HepG2 (cell line): ENCODE measurements around the gene PPP3R1. TPM values are rescaled to one million over a fixed set of nuclear protein-coding genes. Genes with fewer than 3 reads are reported as not detected.

ENCODE experiments used
- ATAC-seq: fragments of 200-7000 bp; cut with Tn5 transposase; 3 replicates; pipeline ENCODE4 v1.9.1; 2020; ENCODE audit warnings: mild to moderate bottlenecking, moderate library complexity
- BruUV-seq: library from RNA; stranded (reverse); fragments of 400-500 nt; replicated peaks from 2 replicates; lab custom pipeline; 2021; lab: Mats Ljungman, UMichigan
- CTCF ChIA-PET: fragments of 300-600 bp; formaldehyde crosslinking; extraction: SDS; loops from one replicate; lab custom pipeline; 2021; ENCODE audit warnings: low total read pairs, inconsistent platforms, low intra/inter-chr PET ratio; lab: Yijun Ruan, JAX
- POLR2A ChIA-PET: fragments of 350-600 bp; sonication (Branson Sonifier 250); formaldehyde crosslinking; loops from one replicate; lab custom pipeline; 2020; ENCODE audit warnings: antibody characterized with exemption, inconsistent platforms; lab: Yijun Ruan, JAX
- DNase-seq: peaks from one replicate; pipeline ENCODE4 v3.0.0-alpha.2; 2015; ENCODE audit warnings: low spot score
- FAIRE-seq: peaks from 3 replicates; lab custom pipeline; 2011; peaks lifted over from hg19 to GRCh38; lab: Jason Lieb, UNC
- H2AFZ ChIP-seq: one replicate; pipeline ENCODE4 v1.6.1; 2011; ENCODE audit warnings: low read length, inconsistent platforms
- H3K27ac ChIP-seq: fragments of 300-600 bp; 3 replicates; pipeline ENCODE4 v1.8.0; 2011; ENCODE audit warnings: mixed run types, mild to moderate bottlenecking, mixed read lengths, low read length, inconsistent platforms; ENCODE audit not compliant: insufficient read depth; ENCODE audit errors: extremely low read length
- H3K27me3 ChIP-seq, 2 experiments: fragments of 200-600 bp in 1 of 2; 2 replicates in 1 of 2; 3 replicates in 1 of 2; pipeline versions ENCODE4 v1.6.0 to v1.8.0; 2011; ENCODE audit warnings: low read length in 2 of 2, mild to moderate bottlenecking in 2 of 2, moderate library complexity in 2 of 2, inconsistent platforms in 1 of 2; ENCODE audit not compliant: insufficient read depth in 2 of 2, control insufficient read depth in 1 of 2
- H3K36me3 ChIP-seq, 2 experiments: fragments of 200-600 bp in 1 of 2; replicated peaks in 1 of 2; 2 replicates in 1 of 2; 3 replicates in 1 of 2; pipeline versions ENCODE4 v1.5.1 to v1.8.0; 2011; ENCODE audit warnings: low read length in 2 of 2, inconsistent platforms in 1 of 2; ENCODE audit not compliant: insufficient read depth in 2 of 2, control insufficient read depth in 1 of 2
- H3K4me1 ChIP-seq: 2 replicates; pipeline ENCODE4 v1.5.1; 2012; ENCODE audit warnings: low read length, inconsistent platforms; ENCODE audit not compliant: insufficient read depth
- H3K4me2 ChIP-seq: 2 replicates; pipeline ENCODE4 v1.6.0; 2011; ENCODE audit warnings: low read depth, low read length, inconsistent platforms
- H3K4me3 ChIP-seq, 3 experiments: fragments of 200-600 bp in 1 of 3; sonication (generic), shearing (Covaris generic) in 1 of 3; replicated peaks in 1 of 3; 2 replicates each; pipeline ENCODE4 v1.5.1; 2011 to 2016; ENCODE audit warnings: low read length in 3 of 3, inconsistent platforms in 2 of 3, low read depth in 2 of 3, mild to moderate bottlenecking in 2 of 3, control low read depth in 1 of 3, mixed read lengths in 1 of 3; ENCODE audit not compliant: insufficient read depth in 1 of 3
- H3K79me2 ChIP-seq: one replicate; pipeline ENCODE4 v1.6.1; 2011; ENCODE audit warnings: low read length, inconsistent platforms; ENCODE audit not compliant: insufficient read depth
- H3K9ac ChIP-seq: 2 replicates; pipeline ENCODE4 v1.6.0; 2011; ENCODE audit warnings: mild to moderate bottlenecking, low read depth, low read length, inconsistent platforms; ENCODE audit not compliant: insufficient read depth
- H3K9me3 ChIP-seq: 2 replicates; pipeline ENCODE4 v1.5.1; 2012; ENCODE audit warnings: mild to moderate bottlenecking, low read length
- H4K20me1 ChIP-seq: 2 replicates; pipeline ENCODE4 v1.6.0; 2011; ENCODE audit warnings: inconsistent platforms, mild to moderate bottlenecking, low read length, moderate library complexity; ENCODE audit not compliant: insufficient read depth
- AHR ChIP-seq: IDR thresholded peaks from 2 replicates; pipeline ENCODE4 v1.6.1; 2018; ENCODE audit warnings: missing genetic modification reagents, missing compliant biosample characterization
- ATF2 ChIP-seq: sonication (generic); formaldehyde crosslinking; IDR thresholded peaks from 2 replicates; pipeline ENCODE4 v1.4.0; 2020; ENCODE audit warnings: missing genetic modification reagents
- HNRNPUL1 ChIP-seq: fragments of 200-400 bp; formaldehyde crosslinking; IDR thresholded peaks from 2 replicates; pipeline ENCODE4 v1.6.1; 2017; ENCODE audit warnings: low read depth, mild to moderate bottlenecking, low read length, moderate library complexity
- MNT ChIP-seq: fragments of 450-650 bp; IDR thresholded peaks from 2 replicates; pipeline ENCODE4 v1.6.1; 2016
- RARG ChIP-seq: sonication (generic); formaldehyde crosslinking; IDR thresholded peaks from 2 replicates; pipeline ENCODE4 v1.4.0; 2020; ENCODE audit warnings: low read depth, mild to moderate bottlenecking, missing genetic modification reagents
- SALL1 ChIP-seq: sonication (generic); formaldehyde crosslinking; IDR thresholded peaks from 2 replicates; pipeline ENCODE4 v1.8.0; 2022; ENCODE audit warnings: mild to moderate bottlenecking, missing genetic modification reagents
- TCF7 ChIP-seq: sonication (generic); IDR thresholded peaks from 2 replicates; pipeline ENCODE4 v1.6.1; 2016; ENCODE audit warnings: antibody characterized with exemption, low read depth
- TGIF2 ChIP-seq: IDR thresholded peaks from 2 replicates; pipeline ENCODE4 v1.6.1; 2016; ENCODE audit warnings: control low read depth, missing compliant biosample characterization
- YEATS2 ChIP-seq: sonication (generic); formaldehyde crosslinking; IDR thresholded peaks from 2 replicates; pipeline ENCODE4 v1.4.0; 2020; ENCODE audit warnings: missing genetic modification reagents, borderline replicate concordance
- ZNF136 ChIP-seq: sonication (generic); formaldehyde crosslinking; IDR thresholded peaks from 2 replicates; pipeline ENCODE4 v1.8.1; 2022; ENCODE audit warnings: low read depth, mild to moderate bottlenecking, moderate library complexity, missing genetic modification reagents
- ZNF446 ChIP-seq: sonication (generic); formaldehyde crosslinking; IDR thresholded peaks from 2 replicates; pipeline ENCODE4 v1.5.0; 2020; ENCODE audit warnings: mild to moderate bottlenecking, missing genetic modification reagents
- ZNF563 ChIP-seq: sonication (generic); formaldehyde crosslinking; IDR thresholded peaks from 2 replicates; pipeline ENCODE4 v1.8.0; 2022; ENCODE audit warnings: mild to moderate bottlenecking, moderate library complexity, missing genetic modification reagents
- ZNF619 ChIP-seq: sonication (generic); formaldehyde crosslinking; IDR thresholded peaks from 2 replicates; pipeline ENCODE4 v1.4.0; 2020; ENCODE audit warnings: mild to moderate bottlenecking, missing genetic modification reagents
- ZNF704 ChIP-seq: sonication (generic); formaldehyde crosslinking; IDR thresholded peaks from 2 replicates; pipeline ENCODE4 v1.8.1; 2023; ENCODE audit warnings: mild to moderate bottlenecking, inconsistent platforms, moderate library complexity, missing genetic modification reagents, borderline replicate concordance
- ZNF713 ChIP-seq: sonication (generic); formaldehyde crosslinking; IDR thresholded peaks from 2 replicates; pipeline ENCODE4 v1.4.0; 2020; ENCODE audit warnings: mild to moderate bottlenecking, missing genetic modification reagents
- ZNF773 ChIP-seq: sonication (generic); formaldehyde crosslinking; IDR thresholded peaks from 2 replicates; pipeline ENCODE4 v1.4.0; 2020; ENCODE audit warnings: missing genetic modification reagents, borderline replicate concordance
- ZNF780A ChIP-seq: sonication (generic); formaldehyde crosslinking; IDR thresholded peaks from 2 replicates; pipeline ENCODE4 v1.8.0; 2022; ENCODE audit warnings: mild to moderate bottlenecking, missing genetic modification reagents, moderate library complexity
- ZNF883 ChIP-seq: sonication (generic); formaldehyde crosslinking; IDR thresholded peaks from 2 replicates; pipeline ENCODE4 v1.5.1; 2020; ENCODE audit warnings: mild to moderate bottlenecking, missing genetic modification reagents; ENCODE audit errors: not compliant biosample characterization
- WGBS: methylation state at CpG from one replicate; pipeline ENCODE4 v1.1.6; 2017; ENCODE audit warnings: low lambda C conversion rate; 5-methylcytosine and 5-hydroxymethylcytosine counted together
- in situ Hi-C: cut with HindIII; loops from 2 replicates; pipeline ENCODE4 v1.10.0; 2017; ENCODE audit warnings: low pct_unique_long_range_greater_than_20kb; ENCODE audit not compliant: extremely low pct_ligation_motif_present
- intact Hi-C: fragments of 100-400 bp; cut with micrococcal nuclease; formaldehyde crosslinking; loops from one replicate; pipeline ENCODE4 v1.10.0; 2022; ENCODE audit not compliant: unreplicated experiment
- polyA plus RNA-seq, 8 experiments: library from polyadenylated mRNA; depleted of rRNA in 3 of 8; stranded (reverse) in 7 of 8; unstranded in 1 of 8; fragments of >200 nt; fragmentation: Illumina TruSeq in 4 of 8; extraction: Trizol in 4 of 8; gene quantifications; 2 replicates each; pipeline versions ENCODE4 v1.2.1 to v1.2.3, GENCODE V29; 2011 to 2016; ENCODE audit warnings: low read depth in 4 of 8, missing spikeins in 1 of 8, mixed read lengths in 1 of 8; ENCODE audit not compliant: insufficient read depth in 1 of 8
- total RNA-seq, 5 experiments: library from RNA; depleted of rRNA; stranded (reverse); fragments of >200 nt; fragmentation: Illumina TruSeq; extraction: Trizol; gene quantifications; 2 replicates each; pipeline ENCODE4 v1.2.3, GENCODE V29; 2016; ENCODE audit warnings: low read depth in 1 of 5
- TF ChIP-seq, protein P1 (sequence below): sonication (generic); formaldehyde crosslinking; IDR thresholded peaks from 2 replicates; pipeline ENCODE4 v1.5.0; 2020; ENCODE audit warnings: mild to moderate bottlenecking, low read depth, missing genetic modification reagents, borderline replicate concordance

The PPP3R1 gene
- total and polyA plus RNA-seq, 2 of the 13 experiments (the other 11 are each of a cell fraction or from before 2014, with no cell fraction given) = 11.6 to 25.7 TPM

GRCh38 chr2:68251855-68252399, 405 bp downstream of the PPP3R1 start:
- peaks cover 48% of the 10 kb centered on the region for H3K4me1 ChIP-seq
- FAIRE-seq (no peak), ATAC-seq (peak; percentile 19), DNase-seq (no peak)
- H3K9ac ChIP-seq = peak overlapping the region; percentile 95
- BruUV-seq = no TSS peak
- peak overlapping the region; percentile 94 for H3K27ac ChIP-seq
- H4K20me1 ChIP-seq = peaks cover 40% of the 10 kb centered on the region
- peaks cover 0 to 11% of the 10 kb centered on the region in 2 experiments; a peak in 2 of 5 replicates for H3K36me3 ChIP-seq
- H3K4me2 ChIP-seq = peak overlapping the region; percentile 87
- POLR2A ChIA-PET = interaction anchor here (0.6 to 3.8 kb wide), 12 partner anchors 29 to 1818 kb away, joined by 3 to 26 read pairs (median 4); partner anchors contain the start of genes C1D and PNO1
- no peaks in the 10 kb centered on the region for H3K9me3 ChIP-seq
- under 1% methylated on average over 27 of the region's 78 CpGs for WGBS
- CTCF ChIA-PET = interaction anchor here (1.8 kb wide), 1 partner anchor 56 kb away, joined by 9 read pairs; no protein-coding TSS in a partner anchor
- H2AFZ ChIP-seq = no peak overlapping the region
- no peaks in the 10 kb centered on the region; a peak in 1 of 5 replicates for H3K27me3 ChIP-seq
- intact Hi-C loops = loop anchor here (1.0 to 5.0 kb wide), 7 partner anchors 15 to 190 kb away; partner anchors contain the start of genes C1D and PNO1
- in situ Hi-C loops = no loop called here
- peaks cover 60% of the 10 kb centered on the region for H3K79me2 ChIP-seq
- H3K4me3 ChIP-seq = peak overlapping the region; percentile 83 to 97 (median 96)
- TF ChIP-seq ZNF619 (CRISPR knock-in tag) (no peak), ZNF713 (CRISPR knock-in tag) (no peak), YEATS2 (CRISPR knock-in tag) (no peak), HNRNPUL1 (no peak), ZNF704 (CRISPR knock-in tag) (no peak), ATF2 (CRISPR knock-in tag) (no peak), TGIF2 (CRISPR knock-in tag) (no peak), ZNF773 (no peak), SALL1 (CRISPR knock-in tag) (0 out of 2 replicates have a peak, but pooled peaks have one; percentile 8), AHR (no peak), ZNF780A (no peak), ZNF136 (no peak), ZNF563 (CRISPR knock-in tag) (peak; percentile 22; the same call in 1 of the 2 replicates), ZNF883 (no peak), TCF7 (no peak), MNT (no peak), ZNF446 (CRISPR knock-in tag) (0 out of 2 replicates have a peak, but pooled peaks have one; percentile 63), RARG (CRISPR knock-in tag) (no peak)
- TF ChIP-seq, protein P1, sequence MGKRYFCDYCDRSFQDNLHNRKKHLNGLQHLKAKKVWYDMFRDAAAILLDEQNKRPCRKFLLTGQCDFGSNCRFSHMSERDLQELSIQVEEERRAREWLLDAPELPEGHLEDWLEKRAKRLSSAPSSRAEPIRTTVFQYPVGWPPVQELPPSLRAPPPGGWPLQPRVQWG (CRISPR knock-in tag) = no peak
